H9 (cell line): ENCODE data around the gene ENKUR. TPM values are rescaled to one million over a fixed set of nuclear protein-coding genes. Genes with fewer than 3 reads are reported as not detected.

Experiments used
- DNase-seq: peaks from one replicate; pipeline ENCODE4 v3.0.0-alpha.2; 2017
- H2AFZ ChIP-seq: one replicate; pipeline ENCODE4 v1.6.1; 2013; ENCODE audit warnings: mild to moderate bottlenecking, low read length, control low read depth, moderate library complexity
- H2AK5ac ChIP-seq: 2 replicates; pipeline ENCODE4 v1.6.1; 2013; ENCODE audit warnings: low read length, control low read depth, mixed read lengths; ENCODE audit not compliant: insufficient read length
- H2BK120ac ChIP-seq: one replicate; pipeline ENCODE4 v1.6.1; 2013; ENCODE audit warnings: low read depth, mild to moderate bottlenecking, low read length, control low read depth, inconsistent platforms; ENCODE audit not compliant: poor library complexity, severe bottlenecking
- H2BK12ac ChIP-seq: 2 replicates; pipeline ENCODE4 v1.6.1; 2013; ENCODE audit warnings: low read length, control low read depth, mixed read lengths, low read depth; ENCODE audit not compliant: insufficient read length
- H2BK15ac ChIP-seq: 2 replicates; pipeline ENCODE4 v1.6.1; 2013; ENCODE audit warnings: low read depth, low read length, control low read depth
- H2BK20ac ChIP-seq: one replicate; pipeline ENCODE4 v1.6.1; 2013; ENCODE audit warnings: low read depth, mild to moderate bottlenecking, low read length, control low read depth, inconsistent platforms; ENCODE audit not compliant: poor library complexity, severe bottlenecking
- H2BK5ac ChIP-seq: 2 replicates; pipeline ENCODE4 v1.6.1; 2013; ENCODE audit warnings: low read length, control low read depth, mixed read lengths; ENCODE audit not compliant: insufficient read length
- H3K14ac ChIP-seq: 2 replicates; pipeline ENCODE4 v1.6.1; 2013; ENCODE audit warnings: low read length, control low read depth; ENCODE audit not compliant: insufficient read depth
- H3K18ac ChIP-seq: 2 replicates; pipeline ENCODE4 v1.6.1; 2013; ENCODE audit warnings: low read depth, mild to moderate bottlenecking, mixed read lengths, low read length, control low read depth; ENCODE audit not compliant: insufficient read length
- H3K23ac ChIP-seq: 2 replicates; pipeline ENCODE4 v1.6.1; 2013; ENCODE audit warnings: low read length, control low read depth, mixed read lengths, low read depth; ENCODE audit not compliant: insufficient read length
- H3K23me2 ChIP-seq: 2 replicates; pipeline ENCODE4 v1.6.1; 2013; ENCODE audit warnings: low read depth, mild to moderate bottlenecking, mixed read lengths, low read length, control low read depth; ENCODE audit not compliant: insufficient read length, poor library complexity, severe bottlenecking
- H3K27ac ChIP-seq: 2 replicates; pipeline ENCODE4 v1.5.1; 2013; ENCODE audit warnings: low read length, control low read depth, mixed read lengths, low read depth; ENCODE audit not compliant: insufficient read length
- H3K27me3 ChIP-seq: 2 replicates; pipeline ENCODE4 v1.6.1; 2013; ENCODE audit warnings: low read length, control low read depth, inconsistent platforms; ENCODE audit not compliant: insufficient read depth
- H3K4ac ChIP-seq: 2 replicates; pipeline ENCODE4 v1.6.1; 2013; ENCODE audit warnings: low read depth, mild to moderate bottlenecking, control low read depth, inconsistent platforms, low read length, moderate library complexity
- H3K4me1 ChIP-seq: 2 replicates; pipeline ENCODE4 v1.6.1; 2013; ENCODE audit warnings: low read length, control low read depth, inconsistent platforms; ENCODE audit not compliant: insufficient read depth
- H3K4me2 ChIP-seq: 2 replicates; pipeline ENCODE4 v1.6.1; 2013; ENCODE audit warnings: low read length, control low read depth, mixed read lengths; ENCODE audit not compliant: insufficient read length, insufficient read depth
- H3K56ac ChIP-seq: 2 replicates; pipeline ENCODE4 v1.6.1; 2013; ENCODE audit warnings: low read depth, mild to moderate bottlenecking, mixed read lengths, low read length, control low read depth; ENCODE audit not compliant: insufficient read length
- H3K79me1 ChIP-seq: 2 replicates; pipeline ENCODE4 v1.6.1; 2013; ENCODE audit warnings: low read depth, mild to moderate bottlenecking, moderate library complexity, low read length, control low read depth, inconsistent platforms; ENCODE audit not compliant: insufficient read depth, poor library complexity, severe bottlenecking
- H3K79me2 ChIP-seq: 2 replicates; pipeline ENCODE4 v1.6.1; 2013; ENCODE audit warnings: low read length, control low read depth, inconsistent platforms; ENCODE audit not compliant: insufficient read depth
- H3K9ac ChIP-seq: 2 replicates; pipeline ENCODE4 v1.6.1; 2013; ENCODE audit warnings: low read length, control low read depth, mixed read lengths; ENCODE audit not compliant: insufficient read length; ENCODE audit errors: extremely low read depth
- H3K9me3 ChIP-seq: one replicate; pipeline ENCODE4 v1.6.1; 2013; ENCODE audit warnings: low read depth, low read length, inconsistent platforms; ENCODE audit not compliant: control insufficient read depth
- H3T11ph ChIP-seq: one replicate; pipeline ENCODE4 v1.6.1; 2013; ENCODE audit warnings: mild to moderate bottlenecking, low read length, control low read depth, inconsistent platforms
- H4K20me1 ChIP-seq: one replicate; pipeline ENCODE4 v1.6.1; 2013; ENCODE audit not compliant: control insufficient read depth, insufficient read length, insufficient read depth
- H4K5ac ChIP-seq: 2 replicates; pipeline ENCODE4 v1.6.1; 2013; ENCODE audit warnings: low read depth, mild to moderate bottlenecking, mixed read lengths, low read length, control low read depth; ENCODE audit not compliant: insufficient read length
- H4K8ac ChIP-seq: replicated peaks from 2 replicates; pipeline ENCODE4 v1.6.1; 2013; ENCODE audit warnings: low read length, control low read depth, mixed read lengths, low read depth; ENCODE audit not compliant: insufficient read length
- H4K91ac ChIP-seq: 2 replicates; pipeline ENCODE4 v1.6.1; 2013; ENCODE audit warnings: low read depth, mild to moderate bottlenecking, moderate library complexity, mixed read lengths, low read length, control low read depth; ENCODE audit not compliant: insufficient read length
- H3K27ac Mint-ChIP-seq, 3 experiments: 2 replicates in 2 of 3; 3 replicates in 1 of 3; pipeline ENCODE4 v1.8.0; 2020 to 2021; ENCODE audit warnings: mixed read lengths in 3 of 3, mild to moderate bottlenecking in 1 of 3, moderate library complexity in 1 of 3
- H3K27me3 Mint-ChIP-seq: 2 replicates; pipeline ENCODE4 v1.8.0; 2021; ENCODE audit warnings: low read depth, mild to moderate bottlenecking, moderate library complexity, mixed read lengths
- H3K36me3 Mint-ChIP-seq, 3 experiments: 2 replicates in 2 of 3; 3 replicates in 1 of 3; pipeline ENCODE4 v1.8.0; 2020 to 2021; ENCODE audit warnings: low read depth in 3 of 3, mixed read lengths in 3 of 3; ENCODE audit not compliant: insufficient read depth in 1 of 3
- H3K4me1 Mint-ChIP-seq, 2 experiments: 2 replicates each; pipeline ENCODE4 v1.8.0; 2020; ENCODE audit warnings: mixed read lengths in 2 of 2
- H3K4me3 Mint-ChIP-seq, 2 experiments: 2 replicates in 1 of 2; 3 replicates in 1 of 2; pipeline ENCODE4 v1.8.0; 2020 to 2021; ENCODE audit warnings: mild to moderate bottlenecking in 2 of 2, mixed read lengths in 2 of 2, moderate library complexity in 1 of 2
- H3K9me3 Mint-ChIP-seq, 2 experiments: 2 replicates in 1 of 2; 3 replicates in 1 of 2; pipeline ENCODE4 v1.8.0; 2020; ENCODE audit warnings: mild to moderate bottlenecking in 2 of 2, mixed read lengths in 2 of 2, moderate library complexity in 1 of 2
- CTCF ChIP-seq: fragments of 200-600 bp; sonication (generic); conservative IDR thresholded peaks from 3 replicates; pipeline ENCODE4 v1.8.0; 2021; ENCODE audit warnings: antibody characterized with exemption, mild to moderate bottlenecking
- WGBS: extraction: QIAGEN DNeasy Blood & Tissue Kit; methylation state at CpG from one replicate; pipeline ENCODE4 v1.1.7; 2013; ENCODE audit warnings: missing lambda C conversion rate, low lambda C conversion rate, mixed read lengths; ENCODE audit not compliant: insufficient read length; ENCODE audit errors: extremely low coverage; 5-methylcytosine and 5-hydroxymethylcytosine counted together
- total RNA-seq: library from RNA; stranded (reverse); gene quantifications from 2 replicates; pipeline ENCODE4 v1.2.1, GENCODE V29; 2021

Gene ENKUR
- total RNA-seq, 1 experiment from 2014 or later: not detected

GRCh38 chr10:24993237-24993958, 22.6 kb downstream of the ENKUR start:
- no peak overlapping the region for H2BK120ac ChIP-seq
- H3K18ac ChIP-seq: no peak overlapping the region

More at GRCh38 chr10:24993237-24993958, 22.6 kb downstream of the ENKUR start:
- H3K4me1 ChIP-seq: no peaks in the 10 kb centered on the region
- TF ChIP-seq CTCF: no peak
- H4K91ac ChIP-seq: no peak overlapping the region
- no peak overlapping the region for H4K8ac ChIP-seq
- no peaks in the 10 kb centered on the region for H3K79me1 ChIP-seq
- no peak overlapping the region for H3K27ac Mint-ChIP-seq
- H4K5ac ChIP-seq: no peak overlapping the region
- H3K56ac ChIP-seq: no peak overlapping the region
- no CpG with 5 or more reads among the region's 1 CpG for WGBS
- no peak overlapping the region for H3T11ph ChIP-seq
- no peak overlapping the region for H2AK5ac ChIP-seq
- H4K20me1 ChIP-seq: no peaks in the 10 kb centered on the region
- no peaks in the 10 kb centered on the region for H3K9me3 ChIP-seq
- no peak overlapping the region for H3K27ac ChIP-seq
- no peak overlapping the region for H3K9ac ChIP-seq
- no peak overlapping the region for H2BK15ac ChIP-seq
- no peak overlapping the region for H3K4me3 Mint-ChIP-seq
- no peak overlapping the region for H3K4ac ChIP-seq
- H3K23me2 ChIP-seq: no peaks in the 10 kb centered on the region
- no peaks in the 10 kb centered on the region for H3K27me3 ChIP-seq
- no peak overlapping the region for H2BK5ac ChIP-seq
- no peaks in the 10 kb centered on the region for H3K36me3 Mint-ChIP-seq
- no peaks in the 10 kb centered on the region for H3K9me3 Mint-ChIP-seq
- no peaks in the 10 kb centered on the region for H3K27me3 Mint-ChIP-seq
- H3K4me2 ChIP-seq: no peak overlapping the region
- H2BK20ac ChIP-seq: no peak overlapping the region
- H2AFZ ChIP-seq: no peak overlapping the region
- H3K23ac ChIP-seq: no peak overlapping the region
- no peaks in the 10 kb centered on the region for H3K79me2 ChIP-seq
- no peak for DNase-seq
- no peak overlapping the region for H3K14ac ChIP-seq
- no peak overlapping the region for H2BK12ac ChIP-seq
- H3K4me1 Mint-ChIP-seq: no peaks in the 10 kb centered on the region
